Measurements from ENCODE around the gene CCDC85C.

CCDC85C gene

GRCh38 chr14:99519931-99520421 is 84.0 kb downstream of the CCDC85C start:
- no peak for DNase-seq

GRCh38 chr14:99519347-99519881 is 84.6 kb downstream of the CCDC85C start:
- DNase-seq = no peak

DNA sequence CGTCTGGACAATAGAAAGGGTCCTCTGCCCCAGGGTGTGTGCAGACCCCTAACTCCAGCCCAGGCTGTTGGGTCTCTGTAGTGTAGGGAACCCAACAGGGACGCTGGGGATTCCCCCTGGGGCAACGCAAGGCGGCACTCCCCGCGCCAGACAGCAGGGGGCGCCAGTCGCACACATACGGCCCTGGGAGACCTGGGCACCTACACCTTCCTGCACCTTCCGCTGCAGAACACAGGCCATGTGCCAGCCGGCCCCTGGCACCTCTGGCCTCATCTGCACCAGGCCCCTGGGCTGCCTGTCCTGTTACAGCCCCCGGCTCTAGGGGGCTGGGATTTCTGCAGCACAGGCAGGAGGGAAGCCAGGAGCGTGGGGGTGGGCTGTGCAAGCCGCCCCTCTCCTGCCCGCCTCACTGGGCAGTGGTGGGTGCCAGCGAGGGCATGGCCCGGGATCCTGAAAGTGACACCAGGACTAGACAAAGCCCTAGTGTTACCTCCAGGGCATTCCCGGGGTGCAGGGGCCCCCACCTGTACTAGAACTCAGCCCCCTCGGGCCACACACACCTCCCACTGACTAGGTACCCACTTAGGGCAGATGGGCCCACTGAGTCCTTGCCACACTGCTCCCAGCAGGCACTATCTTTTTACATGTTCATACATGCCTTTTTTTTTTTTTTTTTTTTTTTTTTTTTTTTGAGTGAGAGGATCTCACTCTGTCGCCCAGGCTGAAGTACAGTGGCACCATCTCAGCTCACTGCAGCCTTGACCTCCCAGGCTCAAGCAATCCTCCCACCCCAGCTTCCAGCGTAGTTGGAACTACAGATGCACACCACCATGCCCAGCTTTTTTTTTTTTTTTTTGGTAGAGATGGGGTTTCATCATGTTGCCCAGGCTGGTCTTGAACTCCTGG is 85.3 kb downstream of the CCDC85C start:
- peak; percentile 71 for DNase-seq

GRCh38 chr14:99517643-99518381 is 86.2 kb downstream of the CCDC85C start:
- no peak for DNase-seq

GRCh38 chr14:99516871-99517642 is 87.0 kb downstream of the CCDC85C start:
- DNase-seq = no peak

GRCh38 chr14:99516156-99516870 is 87.7 kb downstream of the CCDC85C start:
- DNase-seq = no peak

- DNase-seq = no peak
These were observed 88.5 kb downstream of the CCDC85C start for GRCh38 chr14:99515301-99516155.

GRCh38 chr14:99514552-99515300 is 89.3 kb downstream of the CCDC85C start:
- DNase-seq = no peak

DNA sequence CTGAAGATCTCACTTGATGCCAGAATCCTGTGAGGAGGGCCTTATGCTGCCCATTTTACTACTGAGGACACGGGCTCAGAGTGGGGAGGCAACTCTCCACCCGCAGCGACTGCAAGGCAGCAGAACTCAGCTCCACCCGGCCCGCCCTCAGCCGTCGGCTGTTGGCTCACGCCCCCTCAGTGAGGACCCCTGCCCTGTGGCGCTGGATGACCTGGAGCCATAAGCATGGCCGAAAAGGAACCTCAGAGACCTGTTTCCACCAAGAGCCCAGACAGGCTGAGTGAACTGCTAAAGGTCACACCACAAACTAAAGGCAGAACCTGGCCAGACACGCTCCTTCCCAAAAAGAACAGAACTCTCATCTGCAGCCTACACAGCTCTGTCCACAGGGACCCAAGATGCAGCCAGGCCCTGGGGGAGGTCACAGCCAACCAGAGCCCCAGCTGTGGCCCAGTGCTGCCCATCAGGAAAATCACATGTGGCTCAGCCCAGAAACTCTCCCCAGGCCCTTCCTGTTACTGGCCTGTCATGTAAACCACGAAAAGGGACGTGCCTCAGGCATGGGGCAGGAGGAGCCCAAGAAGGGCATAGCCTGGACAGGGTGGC is 90.0 kb downstream of the CCDC85C start:
- no peak for DNase-seq

DNA sequence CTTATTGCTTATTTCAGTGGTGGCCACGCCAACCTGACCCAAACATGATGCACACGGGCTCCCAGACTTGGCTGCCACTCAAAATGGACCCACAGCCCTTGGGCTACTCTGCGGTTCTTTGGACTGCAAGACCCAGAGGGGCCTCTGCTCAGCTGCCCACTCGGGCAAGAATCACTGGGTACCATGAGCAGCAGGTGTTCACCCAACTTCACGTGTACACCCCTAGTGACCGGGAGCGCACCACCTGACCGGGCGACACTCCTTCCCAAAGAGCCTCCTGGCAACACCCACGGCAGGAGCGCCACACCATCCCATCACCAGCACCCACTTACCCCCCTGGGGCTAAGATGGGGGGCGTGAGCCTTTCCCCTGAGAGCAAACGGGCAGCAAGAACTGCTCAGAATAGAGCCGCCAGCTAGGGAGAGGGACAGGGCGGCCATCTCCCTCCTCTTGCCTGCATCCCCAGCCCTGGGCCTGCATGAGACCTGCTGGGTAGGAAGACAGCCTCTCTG is 90.8 kb downstream of the CCDC85C start:
- DNase-seq = no peak

DNA sequence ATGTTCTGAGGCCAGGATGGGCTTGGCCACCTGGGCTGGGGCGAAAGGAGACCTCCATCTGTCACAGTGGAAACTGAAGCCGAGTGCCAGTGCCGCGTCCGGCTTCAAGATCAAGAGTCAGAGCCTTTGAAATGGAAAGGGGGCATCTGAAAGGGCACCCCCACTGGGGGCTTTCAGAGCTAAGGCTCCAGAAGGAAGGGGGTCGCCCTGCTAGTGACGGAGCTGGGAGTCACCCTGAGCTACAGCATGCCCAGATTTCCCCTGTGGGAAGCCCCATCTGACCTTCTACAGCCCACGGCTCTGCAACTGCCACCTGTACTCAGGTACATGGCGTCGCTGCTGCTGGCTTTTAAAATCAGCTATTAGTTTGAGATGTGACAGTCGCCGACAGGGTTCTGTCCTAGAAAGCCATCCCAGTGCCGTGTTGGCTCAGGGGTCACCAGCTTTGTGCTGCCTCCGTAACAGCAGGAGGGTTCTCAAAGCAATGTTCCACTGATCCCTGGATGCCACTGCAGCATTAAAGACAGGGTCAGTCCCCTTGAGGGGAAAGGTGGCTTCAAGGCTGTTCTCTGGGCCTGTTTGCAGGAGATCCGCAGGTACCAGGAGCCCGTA is 91.3 kb downstream of the CCDC85C start:
- DNase-seq = no peak

GRCh38 chr14:99512110-99512449 is 91.9 kb downstream of the CCDC85C start:
- DNase-seq = no peak

DNA sequence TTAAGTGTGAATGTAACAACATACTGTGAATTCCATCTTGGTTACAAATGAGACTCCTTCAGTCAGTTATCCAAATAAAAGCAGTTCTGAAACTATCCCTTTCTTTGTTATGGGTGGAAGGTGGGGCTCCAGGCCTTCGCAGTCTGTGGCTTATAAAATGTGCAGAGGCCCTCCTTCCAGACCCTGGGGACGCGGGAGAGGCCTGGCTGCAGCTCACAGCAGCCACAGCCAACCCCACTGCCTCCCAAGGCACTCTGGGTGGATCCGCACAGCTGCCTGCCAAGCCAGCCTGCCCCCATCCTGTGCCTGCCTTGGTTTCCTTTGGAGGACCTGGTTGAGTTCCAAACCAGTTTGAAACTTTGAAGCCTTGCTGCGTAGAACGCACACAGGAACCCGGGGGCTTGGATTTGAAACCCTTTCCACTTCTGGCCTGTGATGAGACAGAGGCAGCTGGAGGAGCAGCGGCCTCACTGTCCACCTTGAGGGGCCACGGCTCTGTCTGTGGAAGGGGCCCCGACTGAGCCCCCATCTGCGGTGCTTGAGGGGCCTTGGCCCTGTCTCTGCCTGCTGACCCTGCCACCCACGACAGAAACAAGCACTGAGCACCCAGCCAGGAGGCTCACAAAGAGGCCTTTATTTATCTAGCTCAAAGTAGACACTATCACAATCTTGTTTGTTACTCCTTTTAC is 92.4 kb downstream of the CCDC85C start:
- DNase-seq = no peak

- no peak for DNase-seq
These were observed 93.4 kb downstream of the CCDC85C start for GRCh38 chr14:99510556-99511139.

DNA sequence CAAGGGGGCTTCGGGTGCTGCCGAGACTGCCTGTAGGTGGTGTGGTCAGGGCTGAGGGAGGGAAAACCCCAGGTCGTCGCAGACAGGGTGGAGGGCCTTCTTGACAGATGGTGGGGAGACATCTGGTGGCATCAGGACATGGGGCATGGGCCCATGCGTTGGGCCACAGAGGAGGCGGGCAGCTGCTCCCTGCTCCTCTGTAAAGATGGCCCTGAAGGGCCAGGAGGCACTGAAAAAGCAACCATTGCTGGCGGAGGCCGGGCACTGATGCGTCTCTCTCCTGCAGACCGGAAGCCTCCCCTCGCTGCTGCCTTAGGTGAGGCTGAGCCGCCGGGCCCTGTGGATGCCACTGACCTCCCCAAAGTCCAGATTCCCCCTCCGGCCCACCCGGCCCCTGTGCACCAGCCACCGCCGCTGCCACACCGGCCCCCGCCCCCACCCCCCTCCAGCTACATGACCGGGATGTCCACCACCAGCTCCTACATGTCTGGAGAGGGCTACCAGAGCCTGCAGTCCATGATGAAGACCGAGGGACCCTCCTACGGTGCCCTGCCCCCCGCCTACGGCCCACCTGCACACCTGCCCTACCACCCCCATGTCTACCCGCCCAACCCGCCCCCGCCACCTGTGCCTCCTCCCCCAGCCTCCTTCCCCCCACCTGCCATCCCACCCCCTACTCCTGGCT is 94.0 kb downstream of the CCDC85C start:
- no peak for DNase-seq

DNA sequence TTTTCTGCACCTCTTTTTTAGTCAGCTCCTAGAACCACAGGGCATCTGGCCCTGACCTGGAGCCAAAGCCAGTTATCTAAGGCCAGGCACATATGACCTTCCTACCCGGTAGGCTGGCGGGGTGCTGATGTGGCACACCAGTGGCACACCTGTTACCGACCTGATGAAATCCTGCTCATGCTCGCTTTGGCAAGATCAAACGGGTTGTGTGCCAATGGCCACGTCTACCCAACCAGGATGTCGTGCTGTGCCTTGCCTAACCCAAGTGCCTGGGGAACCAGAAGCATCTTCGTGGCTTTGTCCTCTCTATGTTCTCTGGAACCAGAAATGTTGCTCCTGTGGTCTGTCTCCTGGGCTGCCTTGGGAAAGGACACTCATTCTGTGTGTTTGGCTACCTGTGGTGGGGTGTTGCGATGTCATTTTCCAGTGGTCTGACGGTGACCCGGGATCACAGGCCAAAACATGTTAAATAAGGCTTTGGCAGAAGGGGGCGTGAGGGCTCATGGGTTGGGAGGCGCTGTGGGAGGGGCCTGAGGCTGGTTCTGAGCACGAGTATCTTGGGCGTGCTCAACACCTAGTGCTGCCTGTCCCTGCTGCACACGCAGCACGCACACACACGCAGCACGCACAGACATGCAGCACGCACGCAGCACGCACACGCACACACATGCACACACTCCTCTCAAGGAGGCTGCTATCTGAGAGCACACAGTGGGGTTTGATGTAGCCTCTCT is 94.9 kb downstream of the CCDC85C start:
- no peak for DNase-seq

All from CD4-positive, alpha-beta T cell treated with Interleukin-4 for 4 hours (primary cell).